IMR-90 (cell line): Measurements from ENCODE around the gene TAF7. TPM values are rescaled to one million over a fixed set of nuclear protein-coding genes. Genes with fewer than 3 reads are reported as not detected.

Experiments used
- ATAC-seq: fragments of 200-7000 bp; cut with Tn5 transposase; 2 replicates; pipeline ENCODE4 v1.9.1; 2020; ENCODE audit warnings: low read depth, mild to moderate bottlenecking, moderate library complexity
- BruUV-seq: library from RNA; stranded (reverse); fragments of 400-500 nt; replicated peaks from 2 replicates; lab custom pipeline; 2021; lab: Mats Ljungman, UMichigan
- CTCF ChIA-PET: fragments of 300-600 bp; formaldehyde crosslinking; extraction: SDS; loops from one replicate; lab custom pipeline; 2021; ENCODE audit warnings: antibody characterized with exemption; lab: Yijun Ruan, JAX
- POLR2A ChIA-PET: fragments of 300-600 bp; sonication (Branson Sonifier 250); formaldehyde crosslinking; loops from one replicate; lab custom pipeline; 2022; ENCODE audit warnings: antibody characterized with exemption; ENCODE audit not compliant: unreplicated experiment; lab: Charles Lee
- DNase-seq: peaks from one replicate; pipeline ENCODE4 v3.0.0; 2013
- H2AFZ ChIP-seq: replicated peaks from 2 replicates; pipeline ENCODE3; 2013; ENCODE audit warnings: low read length, mild to moderate bottlenecking; ENCODE audit not compliant: poor library complexity
- H2AK5ac ChIP-seq: 2 replicates; pipeline ENCODE4 v1.6.1; 2013; ENCODE audit warnings: low read depth, low read length, inconsistent platforms
- H2AK9ac ChIP-seq: replicated peaks from 2 replicates; pipeline ENCODE3; 2013; ENCODE audit warnings: mild to moderate bottlenecking, low read depth, low read length, moderate library complexity; ENCODE audit not compliant: poor library complexity
- H2BK120ac ChIP-seq: 2 replicates; pipeline ENCODE4 v1.6.1; 2013; ENCODE audit warnings: low read depth, low read length, inconsistent platforms
- H2BK15ac ChIP-seq: 3 replicates; pipeline ENCODE4 v1.6.1; 2013; ENCODE audit warnings: low read depth, low read length, inconsistent platforms
- H2BK20ac ChIP-seq: 2 replicates; pipeline ENCODE4 v1.6.1; 2013; ENCODE audit warnings: low read depth, mild to moderate bottlenecking, inconsistent platforms, low read length, moderate library complexity
- H2BK5ac ChIP-seq: 2 replicates; pipeline ENCODE4 v1.6.1; 2013; ENCODE audit warnings: mild to moderate bottlenecking, low read depth, low read length, inconsistent platforms; ENCODE audit not compliant: poor library complexity, severe bottlenecking
- H3K14ac ChIP-seq: replicated peaks from 2 replicates; pipeline ENCODE4 v1.6.1; 2013; ENCODE audit warnings: low read depth, low read length, inconsistent platforms
- H3K18ac ChIP-seq: 2 replicates; pipeline ENCODE4 v1.6.1; 2013; ENCODE audit warnings: low read depth, low read length, control low read depth
- H3K23ac ChIP-seq: 2 replicates; pipeline ENCODE4 v1.6.1; 2013; ENCODE audit warnings: low read depth, low read length, inconsistent platforms
- H3K27ac ChIP-seq: 2 replicates; pipeline ENCODE4 v1.5.1; 2013; ENCODE audit warnings: mild to moderate bottlenecking, control low read depth, low read length; ENCODE audit not compliant: insufficient read depth
- H3K27me3 ChIP-seq: 2 replicates; pipeline ENCODE4 v1.6.1; 2013; ENCODE audit warnings: low read length; ENCODE audit not compliant: control insufficient read depth, insufficient read depth
- H3K36me3 ChIP-seq: 2 replicates; pipeline ENCODE4 v1.6.1; 2013; ENCODE audit warnings: low read length, mixed read lengths; ENCODE audit not compliant: control insufficient read depth, insufficient read depth
- H3K4ac ChIP-seq: 2 replicates; pipeline ENCODE4 v1.6.1; 2013; ENCODE audit warnings: low read depth, low read length, inconsistent platforms
- H3K4me1 ChIP-seq: 2 replicates; pipeline ENCODE4 v1.6.1; 2013; ENCODE audit warnings: low read length, mixed read lengths; ENCODE audit not compliant: control insufficient read depth, insufficient read depth
- H3K4me2 ChIP-seq: 2 replicates; pipeline ENCODE4 v1.6.1; 2013; ENCODE audit warnings: low read depth, mild to moderate bottlenecking, control low read depth, low read length, moderate library complexity
- H3K4me3 ChIP-seq: 2 replicates; pipeline ENCODE4 v1.5.1; 2013; ENCODE audit warnings: low read depth, mild to moderate bottlenecking, control low read depth, low read length, moderate library complexity; ENCODE audit not compliant: insufficient read depth
- H3K56ac ChIP-seq: 2 replicates; pipeline ENCODE4 v1.6.1; 2013; ENCODE audit warnings: low read length, inconsistent platforms; ENCODE audit not compliant: insufficient read depth; ENCODE audit errors: extremely low read depth
- H3K79me1 ChIP-seq, 2 experiments: 2 replicates each; pipeline ENCODE4 v1.6.1; 2013; ENCODE audit warnings: low read length in 2 of 2, inconsistent platforms in 1 of 2, low read depth in 1 of 2
- H3K9ac ChIP-seq: 2 replicates; pipeline ENCODE4 v1.6.1; 2013; ENCODE audit warnings: low read depth, low read length, control low read depth
- H3K9me1 ChIP-seq: 2 replicates; pipeline ENCODE4 v1.6.1; 2013; ENCODE audit warnings: low read length, inconsistent platforms; ENCODE audit not compliant: insufficient read depth
- H3K9me3 ChIP-seq: 2 replicates; pipeline ENCODE4 v1.6.1; 2013; ENCODE audit warnings: low read length; ENCODE audit not compliant: control insufficient read depth, insufficient read depth
- H4K20me1 ChIP-seq: 2 replicates; pipeline ENCODE4 v1.6.1; 2013; ENCODE audit warnings: low read length, inconsistent platforms; ENCODE audit not compliant: insufficient read depth
- H4K5ac ChIP-seq: 2 replicates; pipeline ENCODE4 v1.6.1; 2013; ENCODE audit warnings: mild to moderate bottlenecking, low read depth, low read length, control low read depth
- H4K8ac ChIP-seq, 2 experiments: 2 replicates each; pipeline ENCODE4 v1.6.1; 2013; ENCODE audit warnings: low read depth in 2 of 2, low read length in 2 of 2, control low read depth in 1 of 2, inconsistent platforms in 1 of 2
- H4K91ac ChIP-seq: 2 replicates; pipeline ENCODE4 v1.6.1; 2013; ENCODE audit warnings: low read depth, low read length, inconsistent platforms; ENCODE audit not compliant: insufficient read depth
- BHLHE40 ChIP-seq: fragments of 150-350 bp; IDR thresholded peaks from 2 replicates; pipeline ENCODE4 v1.6.1; 2016; ENCODE audit warnings: mild to moderate bottlenecking, low read depth, low read length
- CEBPB ChIP-seq: IDR thresholded peaks from 2 replicates; pipeline ENCODE4 v1.6.1; 2012; ENCODE audit warnings: low read depth, low read length, improper control_type of control experiment
- MXI1 ChIP-seq: IDR thresholded peaks from 2 replicates; pipeline ENCODE4 v1.6.1; 2012; ENCODE audit warnings: low read depth, mild to moderate bottlenecking, low read length, moderate library complexity, borderline replicate concordance
- RCOR1 ChIP-seq: IDR thresholded peaks from 2 replicates; pipeline ENCODE4 v1.6.1; 2012; ENCODE audit warnings: mild to moderate bottlenecking, low read length, improper control_type of control experiment; ENCODE audit not compliant: insufficient replicate concordance
- SMC3 ChIP-seq: fragments of 150-350 bp; IDR thresholded peaks from 2 replicates; pipeline ENCODE4 v1.6.1; 2016; ENCODE audit warnings: low read depth, mild to moderate bottlenecking, antibody characterized with exemption, low read length, moderate library complexity
- WGBS, 2 experiments: methylation state at CpG; one replicate each; pipeline versions ENCODE4 v1.1.5 to v1.1.7; 2013; ENCODE audit warnings: missing lambda C conversion rate in 2 of 2; ENCODE audit not compliant: insufficient read length in 1 of 2; ENCODE audit errors: extremely low coverage in 2 of 2; 5-methylcytosine and 5-hydroxymethylcytosine counted together
- dilution Hi-C: fragments of 300-500 bp; cut with HindIII; formaldehyde crosslinking; loops from one replicate; pipeline ENCODE4 v1.14.3; 2018; ENCODE audit warnings: low sequenced_read_pairs; ENCODE audit not compliant: unreplicated experiment
- in situ Hi-C: fragments of 300-500 bp; cut with MboI; formaldehyde crosslinking; loops from 3 replicates; pipeline ENCODE4 v1.14.3; 2019; ENCODE audit warnings: low sequenced_read_pairs, inconsistent platforms, mixed read lengths
- intact Hi-C: fragments of 100-400 bp; cut with micrococcal nuclease; formaldehyde crosslinking; loops from 2 replicates; pipeline ENCODE4 v1.10.0; 2022
- polyA plus RNA-seq, 3 experiments: library from polyadenylated mRNA; depleted of rRNA; stranded (reverse); fragments of >200 nt; gene quantifications; 2 replicates each; pipeline ENCODE4 v1.2.3, GENCODE V29; 2012; ENCODE audit warnings: low replicate concordance in 1 of 3
- total RNA-seq: library from RNA; depleted of rRNA; stranded (reverse); fragments of >200 nt; gene quantifications from 2 replicates; pipeline ENCODE4 v1.2.3, GENCODE V29; 2012
- TF ChIP-seq, protein P1 (sequence below): fragments of 150-350 bp; IDR thresholded peaks from 2 replicates; pipeline ENCODE4 v1.6.1; 2017; ENCODE audit warnings: mild to moderate bottlenecking, antibody characterized with exemption, low read length, low read depth

TAF7 gene
- total and polyA plus RNA-seq, 2 of the 4 experiments (the other 2 are of a cell fraction) = 45.7 to 51.8 TPM

DNA sequence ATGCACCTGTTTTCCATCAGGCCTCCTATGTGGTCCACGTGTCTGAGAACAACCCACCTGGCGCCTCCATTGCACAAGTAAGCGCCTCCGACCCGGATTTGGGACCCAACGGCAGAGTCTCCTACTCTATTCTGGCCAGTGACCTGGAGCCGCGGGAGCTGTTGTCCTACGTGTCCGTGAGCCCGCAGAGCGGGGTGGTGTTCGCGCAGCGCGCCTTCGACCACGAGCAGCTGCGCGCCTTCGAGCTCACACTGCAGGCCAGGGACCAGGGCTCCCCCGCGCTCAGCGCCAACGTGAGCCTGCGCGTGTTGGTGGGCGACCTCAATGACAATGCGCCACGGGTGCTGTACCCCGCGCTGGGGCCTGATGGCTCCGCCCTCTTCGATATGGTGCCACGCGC, 31.0 kb upstream of the TAF7 start:
- intact Hi-C loops = no loop called here
- in situ Hi-C loops = no loop called here
- BruUV-seq = no TSS peak

More for the DNA sequence above, 31.0 kb upstream of the TAF7 start:
- H3K9me1 ChIP-seq = no peaks in the 10 kb centered on the region
- dilution Hi-C loops = no loop called here
- no peak overlapping the region for H2AK5ac ChIP-seq
- H3K14ac ChIP-seq = no peak overlapping the region
- H3K18ac ChIP-seq = no peak overlapping the region
- 37% methylated on average over 7 of the region's 36 CpGs; no CpG with 5 or more reads in 1 of the 2 experiments for WGBS, 2 experiments
- POLR2A ChIA-PET = no interaction called here
- no peak overlapping the region for H3K27ac ChIP-seq
- H3K23ac ChIP-seq = no peak overlapping the region
- no peak overlapping the region for H2AK9ac ChIP-seq
- H2AFZ ChIP-seq = no peak overlapping the region
- no peak overlapping the region for H4K8ac ChIP-seq
- H3K4me1 ChIP-seq = no peaks in the 10 kb centered on the region
- H3K4me3 ChIP-seq = no peak overlapping the region
- H3K56ac ChIP-seq = no peak overlapping the region
- H2BK20ac ChIP-seq = no peak overlapping the region
- H3K36me3 ChIP-seq = peaks cover 5% of the 10 kb centered on the region; the same call in 1 of the 2 replicates
- no peak overlapping the region for H3K9ac ChIP-seq
- H4K20me1 ChIP-seq = no peaks in the 10 kb centered on the region
- H4K91ac ChIP-seq = no peak overlapping the region
- no peak overlapping the region for H2BK120ac ChIP-seq
- no peak overlapping the region for H2BK5ac ChIP-seq
- H3K4ac ChIP-seq = no peak overlapping the region
- H3K27me3 ChIP-seq = no peaks in the 10 kb centered on the region
- DNase-seq (no peak), ATAC-seq (no peak)
- peaks cover 41% of the 10 kb centered on the region for H3K9me3 ChIP-seq
- H3K4me2 ChIP-seq = no peak overlapping the region
- TF ChIP-seq, protein P1, sequence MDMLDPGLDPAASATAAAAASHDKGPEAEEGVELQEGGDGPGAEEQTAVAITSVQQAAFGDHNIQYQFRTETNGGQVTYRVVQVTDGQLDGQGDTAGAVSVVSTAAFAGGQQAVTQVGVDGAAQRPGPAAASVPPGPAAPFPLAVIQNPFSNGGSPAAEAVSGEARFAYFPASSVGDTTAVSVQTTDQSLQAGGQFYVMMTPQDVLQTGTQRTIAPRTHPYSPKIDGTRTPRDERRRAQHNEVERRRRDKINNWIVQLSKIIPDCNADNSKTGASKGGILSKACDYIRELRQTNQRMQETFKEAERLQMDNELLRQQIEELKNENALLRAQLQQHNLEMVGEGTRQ = no peak
- TF ChIP-seq SMC3 = no peak
- TF ChIP-seq RCOR1 = no peak
- TF ChIP-seq CEBPB = no peak
- TF ChIP-seq MXI1 = no peak
- TF ChIP-seq BHLHE40 = no peak
- CTCF ChIA-PET = no interaction called here
- H3K79me1 ChIP-seq = no peaks in the 10 kb centered on the region
- no peak overlapping the region for H2BK15ac ChIP-seq
- no peak overlapping the region for H4K5ac ChIP-seq
